ENCODE results near the gene POFUT1. TPM values are rescaled to one million over a fixed set of nuclear protein-coding genes. Genes with fewer than 3 reads are reported as not detected.
A peak's percentile ranks its signal among the peaks of the same experiment; 100 is the strongest.

Gene POFUT1
- total RNA-seq, 1 donor from 2014 or later: 28.9 TPM

DNA sequence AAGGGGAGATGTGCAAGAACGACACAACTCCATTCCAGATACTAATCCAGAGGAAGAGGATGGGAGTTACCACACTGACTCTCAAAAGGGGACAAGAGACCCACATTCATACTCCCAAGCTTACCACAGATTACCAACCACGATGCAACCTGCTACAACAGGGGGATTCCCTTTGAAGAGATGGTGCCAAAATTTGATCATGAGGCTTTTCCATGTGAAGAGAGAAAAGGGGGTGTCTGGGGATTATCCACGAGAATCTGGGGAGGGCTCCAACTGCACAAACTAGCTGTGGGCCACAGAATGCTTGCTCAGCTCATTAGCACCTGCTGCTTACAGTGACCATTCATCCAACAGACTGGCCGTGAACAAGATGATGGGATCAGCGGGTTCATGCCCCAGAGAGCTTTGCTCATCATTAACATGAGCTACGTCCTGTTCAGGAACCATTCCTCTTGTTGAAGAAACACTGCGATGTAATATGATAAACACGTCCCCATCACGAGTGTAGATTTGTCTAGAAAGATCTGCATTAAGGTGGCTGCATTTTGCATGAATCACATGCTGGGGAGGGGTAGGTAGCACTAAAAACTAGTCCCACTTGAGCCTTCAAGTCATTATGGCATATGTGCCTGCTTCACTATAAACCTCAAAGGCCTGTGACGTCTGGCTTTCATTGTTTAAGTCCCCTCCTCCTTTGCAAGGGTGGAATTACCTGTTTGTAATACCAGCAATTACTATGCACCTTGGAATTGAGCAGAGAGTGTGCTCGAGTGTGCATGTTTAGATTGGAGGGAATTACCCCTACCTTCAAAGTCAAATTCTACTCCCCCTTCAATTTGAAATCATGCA is 4.1 kb upstream of the POFUT1 start:
- Histone ChIP-seq H3K27me3 (ENCODE audit: low read depth) (no peaks in the 10 kb centered on the region), H3K9me3 (replicated peaks) (no peaks in the 10 kb centered on the region), H3K4me1 (peaks cover 88% of the 10 kb centered on the region), H3K36me3 (peaks cover 35% of the 10 kb centered on the region), H3K4me3 (peak overlapping the region; percentile 100), H3K27ac (replicated peaks) (peak overlapping the region; percentile 97)
- intact Hi-C loops (cut with micrococcal nuclease): no loop called here
- no peak for DNase-seq
- no peak for TF ChIP-seq CTCF (IDR thresholded peaks at IDR 0.05; ENCODE audit: borderline replicate concordance)

GRCh38 chr20:32204205-32205109 is 3.2 kb upstream of the POFUT1 start:
- Histone ChIP-seq H3K9me3 (replicated peaks) (no peaks in the 10 kb centered on the region), H3K4me3 (peak overlapping the region; percentile 100), H3K27ac (replicated peaks) (peak overlapping the region; percentile 97), H3K4me1 (peaks cover 88% of the 10 kb centered on the region), H3K36me3 (peaks cover 26% of the 10 kb centered on the region), H3K27me3 (ENCODE audit: low read depth) (no peaks in the 10 kb centered on the region)
- DNase-seq: no peak
- intact Hi-C loops (cut with micrococcal nuclease): no loop called here
- TF ChIP-seq CTCF (IDR thresholded peaks at IDR 0.05; ENCODE audit: borderline replicate concordance): no peak

GRCh38 chr20:32205110-32205842 is 2.4 kb upstream of the POFUT1 start:
- no peaks in the 10 kb centered on the region for H3K27me3 ChIP-seq (ENCODE audit: low read depth)
- peaks cover 86% of the 10 kb centered on the region for H3K4me1 ChIP-seq
- no peaks in the 10 kb centered on the region for H3K9me3 ChIP-seq (replicated peaks)
- intact Hi-C loops (cut with micrococcal nuclease): no loop called here
- H3K27ac ChIP-seq (replicated peaks): peak overlapping the region; percentile 97
- no peak for DNase-seq
- TF ChIP-seq CTCF (IDR thresholded peaks at IDR 0.05; ENCODE audit: borderline replicate concordance): no peak
- peak overlapping the region; percentile 100 for H3K4me3 ChIP-seq
- H3K36me3 ChIP-seq: peaks cover 26% of the 10 kb centered on the region

DNA sequence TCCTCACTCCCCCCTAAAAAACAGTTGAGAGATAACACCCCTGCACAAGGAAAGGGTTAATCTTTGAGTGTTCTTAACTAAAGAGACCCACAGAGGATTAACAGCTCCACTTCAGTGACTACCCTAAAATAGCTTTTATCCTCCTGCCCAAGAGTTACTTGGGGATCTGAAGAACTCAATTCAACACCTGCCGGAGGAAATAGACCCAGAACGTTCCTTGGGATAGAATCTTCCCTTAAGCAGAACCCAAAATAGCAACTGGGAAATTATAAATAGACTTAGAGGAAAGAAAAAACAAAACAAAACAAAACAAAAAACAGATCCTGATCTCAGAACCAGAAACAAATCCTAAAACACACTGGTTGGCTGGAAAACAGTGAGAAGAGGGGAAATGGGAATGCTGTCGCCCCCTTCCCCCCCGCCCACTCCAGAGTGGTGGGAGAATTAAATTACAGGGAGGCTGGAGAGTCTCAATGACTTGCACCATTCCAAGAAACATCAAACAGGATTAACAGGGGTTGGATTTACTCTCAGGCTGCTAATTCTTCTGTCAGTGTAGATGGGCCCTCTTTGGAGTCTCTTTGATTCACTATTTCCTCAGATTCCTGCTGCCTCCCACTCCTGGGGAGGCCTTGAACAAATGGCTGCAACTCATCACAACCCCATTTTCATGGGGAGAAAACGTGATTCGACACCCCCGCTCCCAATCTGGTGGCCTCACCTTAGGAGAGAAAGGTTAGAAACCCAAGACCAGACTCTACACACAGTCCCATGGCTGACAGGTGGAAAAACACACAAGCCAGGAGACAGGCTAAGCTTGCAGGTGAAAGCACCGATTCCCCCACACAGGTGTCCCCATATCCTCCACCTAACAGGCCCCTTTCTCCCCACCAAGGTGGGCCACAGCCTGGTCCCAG is 1.6 kb upstream of the POFUT1 start:
- intact Hi-C loops (cut with micrococcal nuclease): no loop called here
- Histone ChIP-seq H3K4me3 (peak overlapping the region; percentile 100), H3K9me3 (replicated peaks) (no peaks in the 10 kb centered on the region), H3K27me3 (ENCODE audit: low read depth) (no peaks in the 10 kb centered on the region), H3K36me3 (peaks cover 21% of the 10 kb centered on the region), H3K4me1 (peaks cover 83% of the 10 kb centered on the region), H3K27ac (replicated peaks) (peak overlapping the region; percentile 97)
- no peak for DNase-seq
- no peak for TF ChIP-seq CTCF (IDR thresholded peaks at IDR 0.05; ENCODE audit: borderline replicate concordance)
